Measurements from ENCODE around the gene GNG12. TPM values are rescaled to one million over a fixed set of nuclear protein-coding genes. Genes with fewer than 3 reads are reported as not detected.
A peak's percentile ranks its signal among the peaks of the same experiment; 100 is the strongest.

GNG12 gene
- total RNA-seq, 6 experiments from 2014 or later: 172 to 229 (median 198) TPM

DNA sequence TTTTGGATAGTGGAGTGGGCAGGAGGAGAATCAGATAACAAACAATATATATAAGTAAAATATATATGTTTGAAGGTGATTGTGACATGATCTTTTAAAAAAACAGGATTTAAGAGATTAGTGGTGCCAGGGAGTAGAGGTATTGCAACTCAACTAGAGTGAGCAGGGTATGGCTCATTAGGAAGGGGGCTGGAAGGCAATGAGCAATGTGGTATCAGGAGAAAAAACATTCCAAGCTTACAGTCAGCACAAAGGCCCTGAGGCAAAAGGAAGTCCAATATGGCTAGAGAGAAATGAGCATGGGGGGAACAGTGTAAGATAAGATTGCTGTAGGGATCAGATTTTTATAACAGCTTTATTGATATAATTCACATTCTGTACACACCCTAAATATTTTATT lies 153.6 kb downstream of the GNG12 start:
- TF ChIP-seq, protein P1, sequence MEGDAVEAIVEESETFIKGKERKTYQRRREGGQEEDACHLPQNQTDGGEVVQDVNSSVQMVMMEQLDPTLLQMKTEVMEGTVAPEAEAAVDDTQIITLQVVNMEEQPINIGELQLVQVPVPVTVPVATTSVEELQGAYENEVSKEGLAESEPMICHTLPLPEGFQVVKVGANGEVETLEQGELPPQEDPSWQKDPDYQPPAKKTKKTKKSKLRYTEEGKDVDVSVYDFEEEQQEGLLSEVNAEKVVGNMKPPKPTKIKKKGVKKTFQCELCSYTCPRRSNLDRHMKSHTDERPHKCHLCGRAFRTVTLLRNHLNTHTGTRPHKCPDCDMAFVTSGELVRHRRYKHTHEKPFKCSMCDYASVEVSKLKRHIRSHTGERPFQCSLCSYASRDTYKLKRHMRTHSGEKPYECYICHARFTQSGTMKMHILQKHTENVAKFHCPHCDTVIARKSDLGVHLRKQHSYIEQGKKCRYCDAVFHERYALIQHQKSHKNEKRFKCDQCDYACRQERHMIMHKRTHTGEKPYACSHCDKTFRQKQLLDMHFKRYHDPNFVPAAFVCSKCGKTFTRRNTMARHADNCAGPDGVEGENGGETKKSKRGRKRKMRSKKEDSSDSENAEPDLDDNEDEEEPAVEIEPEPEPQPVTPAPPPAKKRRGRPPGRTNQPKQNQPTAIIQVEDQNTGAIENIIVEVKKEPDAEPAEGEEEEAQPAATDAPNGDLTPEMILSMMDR (IDR thresholded peaks at IDR 0.05): no peak
- no peak overlapping the region for H3K4me3 Mint-ChIP-seq
- peaks cover 68% of the 10 kb centered on the region for H3K4me1 Mint-ChIP-seq (ENCODE audit: low read depth)
- DNase-seq: peak; percentile 67
- H3K27ac Mint-ChIP-seq: peak overlapping the region; percentile 60
- no peaks in the 10 kb centered on the region for H3K9me3 Mint-ChIP-seq
- H3K27me3 Mint-ChIP-seq (ENCODE audit: insufficient read depth): no peaks in the 10 kb centered on the region; the same call in 1 of the 2 replicates
- peaks cover 6% of the 10 kb centered on the region; the same call in 1 of the 2 replicates for H3K36me3 Mint-ChIP-seq (ENCODE audit: low read depth)

DNA sequence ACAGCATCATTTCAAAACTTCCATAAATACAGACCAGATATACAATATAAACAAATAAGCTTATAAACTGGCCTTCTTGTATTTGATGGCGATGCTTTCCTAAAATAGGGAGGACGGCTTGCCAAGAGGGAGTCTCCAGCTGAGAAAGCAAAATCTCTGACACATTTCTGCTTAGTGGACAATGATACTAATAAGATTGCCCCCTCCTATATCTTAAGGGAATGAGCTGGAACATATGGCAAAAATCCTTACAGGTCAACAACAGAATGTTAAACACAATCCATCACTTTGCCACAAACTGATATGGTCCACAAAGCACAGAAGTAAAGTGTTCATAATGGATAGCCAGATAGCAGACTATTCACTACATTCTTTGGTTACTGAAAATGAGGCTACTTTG lies 155.3 kb downstream of the GNG12 start:
- H3K27me3 Mint-ChIP-seq (ENCODE audit: insufficient read depth): peaks cover 2% of the 10 kb centered on the region; the same call in 1 of the 2 replicates
- H3K27ac Mint-ChIP-seq: no peak overlapping the region
- peaks cover 58% of the 10 kb centered on the region for H3K4me1 Mint-ChIP-seq (ENCODE audit: low read depth)
- no peak overlapping the region for H3K4me3 Mint-ChIP-seq
- no peak for DNase-seq
- TF ChIP-seq, protein P1 (IDR thresholded peaks at IDR 0.05): no peak
- H3K36me3 Mint-ChIP-seq (ENCODE audit: low read depth): peaks cover 6% of the 10 kb centered on the region; the same call in 1 of the 2 replicates
- H3K9me3 Mint-ChIP-seq: no peaks in the 10 kb centered on the region

DNA sequence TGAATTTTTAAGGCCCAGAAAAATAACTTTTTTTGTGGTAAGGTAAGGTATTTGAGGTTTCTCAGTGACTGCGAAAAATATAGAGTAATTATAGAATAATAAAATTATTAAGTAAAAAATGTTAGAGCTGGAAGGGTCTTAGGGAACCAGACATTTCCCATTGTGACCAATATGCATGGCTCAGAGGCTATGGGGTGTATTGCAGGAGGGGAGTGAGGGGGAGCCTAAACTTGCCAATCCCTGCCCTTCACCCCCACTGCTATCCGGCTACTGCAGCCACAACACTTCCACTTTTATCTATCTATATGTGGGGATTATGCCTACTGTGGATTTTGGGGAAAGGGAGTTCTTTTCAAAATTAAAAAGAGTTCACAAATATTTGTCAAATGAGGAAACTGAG lies 155.9 kb downstream of the GNG12 start:
- Mint-ChIP-seq H3K36me3 (ENCODE audit: low read depth) (peaks cover 6% of the 10 kb centered on the region; the same call in 1 of the 2 replicates), H3K27ac (no peak overlapping the region)
- TF ChIP-seq, protein P1 (IDR thresholded peaks at IDR 0.05): no peak

DNA sequence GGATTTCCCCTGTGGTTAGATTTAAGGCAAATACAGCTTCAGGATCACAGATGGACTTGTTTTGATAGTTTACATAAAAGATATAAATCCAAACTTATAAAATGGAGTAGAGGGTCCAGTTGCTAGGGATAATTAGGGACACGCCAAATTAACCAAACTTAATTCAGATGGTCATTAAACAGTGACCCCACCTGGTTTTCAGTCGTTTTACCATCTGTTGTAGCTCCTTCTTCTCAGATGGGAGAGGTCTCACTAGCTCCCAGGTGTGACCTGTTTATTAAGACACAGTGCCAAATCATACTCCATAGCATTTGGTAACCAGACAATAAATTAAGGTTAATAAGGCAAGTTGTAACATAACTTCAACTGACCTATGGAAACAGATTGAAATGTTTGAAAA lies 156.3 kb downstream of the GNG12 start:
- TF ChIP-seq, protein P1 (IDR thresholded peaks at IDR 0.05): no peak
- Mint-ChIP-seq H3K27me3 (ENCODE audit: insufficient read depth) (peaks cover 2% of the 10 kb centered on the region; the same call in 1 of the 2 replicates), H3K36me3 (ENCODE audit: low read depth) (peaks cover 6% of the 10 kb centered on the region; the same call in 1 of the 2 replicates), H3K4me1 (ENCODE audit: low read depth) (peaks cover 48% of the 10 kb centered on the region), H3K27ac (no peak overlapping the region), H3K9me3 (no peaks in the 10 kb centered on the region), H3K4me3 (no peak overlapping the region)
- no peak for DNase-seq

More for the DNA sequence above, 155.9 kb downstream of the GNG12 start:
- peaks cover 53% of the 10 kb centered on the region for H3K4me1 Mint-ChIP-seq (ENCODE audit: low read depth)
- peaks cover 2% of the 10 kb centered on the region; the same call in 1 of the 2 replicates for H3K27me3 Mint-ChIP-seq (ENCODE audit: insufficient read depth)
- DNase-seq: no peak
- no peaks in the 10 kb centered on the region for H3K9me3 Mint-ChIP-seq
- H3K4me3 Mint-ChIP-seq: no peak overlapping the region

DNA sequence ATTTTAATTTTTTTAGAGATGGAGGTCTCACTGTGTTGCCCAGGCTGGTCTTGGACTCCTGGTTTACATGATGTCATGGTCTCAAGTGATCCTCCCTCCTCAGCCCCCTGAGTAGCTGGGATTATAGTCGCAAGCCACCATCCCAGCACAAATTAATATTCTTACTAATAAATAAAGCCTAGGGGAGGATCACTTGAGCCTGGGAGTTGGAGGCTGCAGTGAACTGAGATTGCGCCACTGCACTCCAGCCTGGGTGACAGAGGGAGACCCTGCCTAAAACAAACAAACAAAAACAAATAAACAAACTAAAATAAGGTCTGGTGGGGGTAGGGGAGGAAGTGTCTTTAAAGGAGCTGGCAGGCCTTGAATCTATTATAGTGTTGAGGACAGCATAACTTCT lies 157.0 kb downstream of the GNG12 start:
- peaks cover 6% of the 10 kb centered on the region; the same call in 1 of the 2 replicates for H3K36me3 Mint-ChIP-seq (ENCODE audit: low read depth)

More for the DNA sequence above, 157.0 kb downstream of the GNG12 start:
- TF ChIP-seq, protein P1 (IDR thresholded peaks at IDR 0.05): no peak
- DNase-seq: no peak
- no peak overlapping the region for H3K27ac Mint-ChIP-seq
- H3K4me3 Mint-ChIP-seq: no peak overlapping the region
- no peaks in the 10 kb centered on the region for H3K9me3 Mint-ChIP-seq
- H3K4me1 Mint-ChIP-seq (ENCODE audit: low read depth): peaks cover 46% of the 10 kb centered on the region
- H3K27me3 Mint-ChIP-seq (ENCODE audit: insufficient read depth): peaks cover 2% of the 10 kb centered on the region; the same call in 1 of the 2 replicates
